HepG2 (cell line): ENCODE measurements around the gene PDZD7. TPM values are rescaled to one million over a fixed set of nuclear protein-coding genes. Genes with fewer than 3 reads are reported as not detected.

Experiments
- AKAP8 ChIP-seq: sonication (generic); formaldehyde crosslinking; IDR thresholded peaks from 2 replicates; pipeline ENCODE4 v1.5.1; 2020; ENCODE audit warnings: mild to moderate bottlenecking, missing genetic modification reagents
- BORCS8-MEF2B ChIP-seq: sonication (generic); formaldehyde crosslinking; IDR thresholded peaks from 2 replicates; pipeline ENCODE4 v1.8.0; 2022; ENCODE audit warnings: mild to moderate bottlenecking, missing genetic modification reagents
- DNMT3B ChIP-seq: conservative IDR thresholded peaks from 2 replicates; pipeline ENCODE4 v1.6.1; 2016; ENCODE audit warnings: missing biosample characterization, control low read depth
- ELF3 ChIP-seq: IDR thresholded peaks from 2 replicates; pipeline ENCODE4 v1.6.1; 2016; ENCODE audit warnings: missing genetic modification reagents, missing compliant biosample characterization
- ETV5 ChIP-seq: IDR thresholded peaks from 2 replicates; pipeline ENCODE4 v1.6.1; 2018; ENCODE audit warnings: missing biosample characterization, missing genetic modification reagents, inconsistent platforms, borderline replicate concordance
- GABPA ChIP-seq, 2 experiments: IDR thresholded peaks; 2 replicates each; pipeline ENCODE4 v1.6.1; 2011 to 2016; ENCODE audit warnings: low read depth in 2 of 2, low read length in 1 of 2, missing biosample characterization in 1 of 2, missing genetic modification characterization in 1 of 2
- SP1 ChIP-seq, 2 experiments: fragments of 450-650 bp in 1 of 2; sonication (generic) in 1 of 2; formaldehyde crosslinking in 1 of 2; IDR thresholded peaks; 2 replicates each; pipeline versions ENCODE4 v1.4.0 to v1.6.1; 2016 to 2020; ENCODE audit warnings: missing genetic modification reagents in 1 of 2
- TBL1XR1 ChIP-seq: fragments of 150-350 bp; IDR thresholded peaks from 2 replicates; pipeline ENCODE4 v1.6.1; 2014; ENCODE audit warnings: borderline replicate concordance, low read length; ENCODE audit not compliant: partially characterized antibody
- THAP9 ChIP-seq: sonication (generic); formaldehyde crosslinking; IDR thresholded peaks from 2 replicates; pipeline ENCODE4; 2020; ENCODE audit warnings: missing genetic modification reagents, mild to moderate bottlenecking, borderline replicate concordance
- ZFP41 ChIP-seq: sonication (generic); formaldehyde crosslinking; IDR thresholded peaks from 2 replicates; pipeline ENCODE4 v1.4.0; 2020; ENCODE audit warnings: mild to moderate bottlenecking, missing genetic modification reagents, borderline replicate concordance
- ZNF343 ChIP-seq: sonication (generic); formaldehyde crosslinking; IDR thresholded peaks from 2 replicates; pipeline ENCODE4 v1.4.0; 2020; ENCODE audit warnings: mild to moderate bottlenecking, missing genetic modification reagents
- ZNF574 ChIP-seq: sonication (generic); formaldehyde crosslinking; IDR thresholded peaks from 2 replicates; pipeline ENCODE4 v1.4.0; 2020; ENCODE audit warnings: missing genetic modification reagents
- ZNF674 ChIP-seq: sonication (generic); formaldehyde crosslinking; IDR thresholded peaks from 2 replicates; pipeline ENCODE4 v1.5.0; 2020; ENCODE audit warnings: low read depth, mild to moderate bottlenecking, missing genetic modification reagents
- polyA plus RNA-seq, 8 experiments: library from polyadenylated mRNA; depleted of rRNA in 3 of 8; stranded (reverse) in 7 of 8; unstranded in 1 of 8; fragments of >200 nt; fragmentation: Illumina TruSeq in 4 of 8; extraction: Trizol in 4 of 8; gene quantifications; 2 replicates each; pipeline versions ENCODE4 v1.2.1 to v1.2.3, GENCODE V29; 2011 to 2016; ENCODE audit warnings: low read depth in 4 of 8, missing spikeins in 1 of 8, mixed read lengths in 1 of 8; ENCODE audit not compliant: insufficient read depth in 1 of 8
- total RNA-seq, 5 experiments: library from RNA; depleted of rRNA; stranded (reverse); fragments of >200 nt; fragmentation: Illumina TruSeq; extraction: Trizol; gene quantifications; 2 replicates each; pipeline ENCODE4 v1.2.3, GENCODE V29; 2016; ENCODE audit warnings: low read depth in 1 of 5
- TF ChIP-seq, protein P1 (sequence below): sonication (generic); formaldehyde crosslinking; IDR thresholded peaks from 2 replicates; pipeline ENCODE4 v1.5.1; 2020; ENCODE audit warnings: mild to moderate bottlenecking, missing genetic modification reagents, moderate library complexity
- TF ChIP-seq, protein P2 (sequence below): IDR thresholded peaks from 2 replicates; pipeline ENCODE4 v1.6.1; 2016; ENCODE audit warnings: low read depth, control low read depth
- TF ChIP-seq, protein P3 (sequence below): sonication (generic); formaldehyde crosslinking; IDR thresholded peaks from 2 replicates; pipeline ENCODE4 v1.8.1; 2023; ENCODE audit warnings: missing genetic modification reagents, mild to moderate bottlenecking, borderline replicate concordance

PDZD7 gene
- total and polyA plus RNA-seq, 2 of the 13 experiments (the other 11 are each of a cell fraction or from before 2014, with no cell fraction given): 0.58 to 0.73 TPM

- no peak for TF ChIP-seq ZFP41
- TF ChIP-seq ZNF343: no peak
- no peak for TF ChIP-seq SP1 (IDR thresholded peaks at IDR 0.05)
- peak; percentile 59 for TF ChIP-seq SP1 (CRISPR knock-in tag; IDR thresholded peaks at IDR 0.05)
- TF ChIP-seq GABPA (IDR thresholded peaks at IDR 0.05; ENCODE audit: low read depth, low read length): no peak
- TF ChIP-seq GABPA (CRISPR knock-in tag; IDR thresholded peaks at IDR 0.05; ENCODE audit: low read depth): peak; percentile 56; the same call in 1 of the 2 replicates
- no peak; the same call in 1 of the 2 replicates for TF ChIP-seq BORCS8-MEF2B (CRISPR knock-in tag)
- TF ChIP-seq ZNF574 (CRISPR knock-in tag): peak; percentile 66
- no peak for TF ChIP-seq ZNF674 (CRISPR knock-in tag)
- TF ChIP-seq ELF3 (CRISPR knock-in tag): peak; percentile 43
- TF ChIP-seq, protein P1, sequence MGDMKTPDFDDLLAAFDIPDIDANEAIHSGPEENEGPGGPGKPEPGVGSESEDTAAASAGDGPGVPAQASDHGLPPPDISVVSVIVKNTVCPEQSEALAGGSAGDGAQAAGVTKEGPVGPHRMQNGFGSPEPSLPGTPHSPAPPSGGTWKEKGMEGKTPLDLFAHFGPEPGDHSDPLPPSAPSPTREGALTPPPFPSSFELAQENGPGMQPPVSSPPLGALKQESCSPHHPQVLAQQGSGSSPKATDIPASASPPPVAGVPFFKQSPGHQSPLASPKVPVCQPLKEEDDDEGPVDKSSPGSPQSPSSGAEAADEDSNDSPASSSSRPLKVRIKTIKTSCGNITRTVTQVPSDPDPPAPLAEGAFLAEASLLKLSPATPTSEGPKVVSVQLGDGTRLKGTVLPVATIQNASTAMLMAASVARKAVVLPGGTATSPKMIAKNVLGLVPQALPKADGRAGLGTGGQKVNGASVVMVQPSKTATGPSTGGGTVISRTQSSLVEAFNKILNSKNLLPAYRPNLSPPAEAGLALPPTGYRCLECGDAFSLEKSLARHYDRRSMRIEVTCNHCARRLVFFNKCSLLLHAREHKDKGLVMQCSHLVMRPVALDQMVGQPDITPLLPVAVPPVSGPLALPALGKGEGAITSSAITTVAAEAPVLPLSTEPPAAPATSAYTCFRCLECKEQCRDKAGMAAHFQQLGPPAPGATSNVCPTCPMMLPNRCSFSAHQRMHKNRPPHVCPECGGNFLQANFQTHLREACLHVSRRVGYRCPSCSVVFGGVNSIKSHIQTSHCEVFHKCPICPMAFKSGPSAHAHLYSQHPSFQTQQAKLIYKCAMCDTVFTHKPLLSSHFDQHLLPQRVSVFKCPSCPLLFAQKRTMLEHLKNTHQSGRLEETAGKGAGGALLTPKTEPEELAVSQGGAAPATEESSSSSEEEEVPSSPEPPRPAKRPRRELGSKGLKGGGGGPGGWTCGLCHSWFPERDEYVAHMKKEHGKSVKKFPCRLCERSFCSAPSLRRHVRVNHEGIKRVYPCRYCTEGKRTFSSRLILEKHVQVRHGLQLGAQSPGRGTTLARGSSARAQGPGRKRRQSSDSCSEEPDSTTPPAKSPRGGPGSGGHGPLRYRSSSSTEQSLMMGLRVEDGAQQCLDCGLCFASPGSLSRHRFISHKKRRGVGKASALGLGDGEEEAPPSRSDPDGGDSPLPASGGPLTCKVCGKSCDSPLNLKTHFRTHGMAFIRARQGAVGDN (CRISPR knock-in tag): peak; percentile 97
- TF ChIP-seq ETV5 (CRISPR knock-in tag): peak; percentile 88
- 0 out of 2 replicates have a peak, but pooled peaks have one; percentile 25 for TF ChIP-seq DNMT3B
- TF ChIP-seq AKAP8: no peak
- TF ChIP-seq, protein P2, sequence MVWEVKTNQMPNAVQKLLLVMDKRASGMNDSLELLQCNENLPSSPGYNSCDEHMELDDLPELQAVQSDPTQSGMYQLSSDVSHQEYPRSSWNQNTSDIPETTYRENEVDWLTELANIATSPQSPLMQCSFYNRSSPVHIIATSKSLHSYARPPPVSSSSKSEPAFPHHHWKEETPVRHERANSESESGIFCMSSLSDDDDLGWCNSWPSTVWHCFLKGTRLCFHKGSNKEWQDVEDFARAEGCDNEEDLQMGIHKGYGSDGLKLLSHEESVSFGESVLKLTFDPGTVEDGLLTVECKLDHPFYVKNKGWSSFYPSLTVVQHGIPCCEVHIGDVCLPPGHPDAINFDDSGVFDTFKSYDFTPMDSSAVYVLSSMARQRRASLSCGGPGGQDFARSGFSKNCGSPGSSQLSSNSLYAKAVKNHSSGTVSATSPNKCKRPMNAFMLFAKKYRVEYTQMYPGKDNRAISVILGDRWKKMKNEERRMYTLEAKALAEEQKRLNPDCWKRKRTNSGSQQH (CRISPR knock-in tag): peak; percentile 36; the same call in 1 of the 2 replicates
- TF ChIP-seq, protein P3, sequence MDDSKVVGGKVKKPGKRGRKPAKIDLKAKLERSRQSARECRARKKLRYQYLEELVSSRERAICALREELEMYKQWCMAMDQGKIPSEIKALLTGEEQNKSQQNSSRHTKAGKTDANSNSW: no peak
- no peak for TF ChIP-seq TBL1XR1
- TF ChIP-seq THAP9: peak; percentile 70
These were observed 35.4 kb upstream of the PDZD7 start (continued) for GRCh38 chr10:101066146-101066895.
